Measurements from ENCODE around the gene SINHCAF. TPM values are rescaled to one million over a fixed set of nuclear protein-coding genes. Genes with fewer than 3 reads are reported as not detected.
"Not testable (repeated sequence)": the region's sequence is repeated elsewhere in the genome, so short reads cannot be mapped to it uniquely, and the experiment has no call there.

The SINHCAF gene
- polyA plus RNA-seq, 10 donors = 25.7 to 53.9 (median 35.7) TPM

- no peak for DNase-seq
Measured at GRCh38 chr12:31311634-31312258, 14.2 kb downstream of the SINHCAF start.

GRCh38 chr12:31310488-31310887 is 15.5 kb downstream of the SINHCAF start:
- DNase-seq = no peak

DNA sequence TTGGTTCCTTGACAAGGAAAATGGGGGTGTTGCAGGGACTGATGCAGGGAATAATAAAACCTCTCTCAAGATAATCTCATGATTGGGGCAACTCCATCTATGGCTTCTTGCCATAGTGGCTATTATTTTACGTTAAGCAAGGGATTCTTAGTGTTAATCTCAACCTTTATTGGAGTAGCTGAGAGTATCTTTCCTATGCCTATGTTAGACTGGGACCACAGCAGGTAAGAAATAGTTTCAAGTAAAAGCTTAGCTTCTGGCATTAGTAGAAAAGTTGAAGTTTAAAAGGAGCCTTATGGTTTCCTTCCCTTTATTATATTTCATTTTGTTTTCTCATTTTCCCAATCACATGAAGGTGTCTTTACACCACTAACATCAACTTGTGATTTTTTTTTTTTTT is 16.7 kb downstream of the SINHCAF start:
- no peak for DNase-seq

DNA sequence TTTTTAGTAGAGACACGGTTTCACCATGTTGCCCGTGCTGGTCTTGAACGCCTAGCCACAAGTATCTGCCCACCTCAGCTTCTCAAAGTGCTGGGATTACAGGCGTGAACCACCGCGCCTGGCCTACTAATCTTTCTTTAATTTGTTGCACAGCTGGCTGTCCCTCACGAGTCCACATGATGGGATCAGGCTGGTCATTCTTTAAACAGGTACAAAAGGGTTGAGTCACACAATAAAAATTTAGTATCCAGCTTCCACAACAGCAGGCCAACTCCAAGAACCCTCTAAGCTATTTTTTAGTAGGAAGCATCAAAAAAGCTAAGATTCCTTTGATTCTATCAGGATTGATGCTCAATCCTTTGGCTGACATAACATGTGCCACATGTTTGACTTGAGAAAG is 17.8 kb downstream of the SINHCAF start:
- no peak for DNase-seq

DNA sequence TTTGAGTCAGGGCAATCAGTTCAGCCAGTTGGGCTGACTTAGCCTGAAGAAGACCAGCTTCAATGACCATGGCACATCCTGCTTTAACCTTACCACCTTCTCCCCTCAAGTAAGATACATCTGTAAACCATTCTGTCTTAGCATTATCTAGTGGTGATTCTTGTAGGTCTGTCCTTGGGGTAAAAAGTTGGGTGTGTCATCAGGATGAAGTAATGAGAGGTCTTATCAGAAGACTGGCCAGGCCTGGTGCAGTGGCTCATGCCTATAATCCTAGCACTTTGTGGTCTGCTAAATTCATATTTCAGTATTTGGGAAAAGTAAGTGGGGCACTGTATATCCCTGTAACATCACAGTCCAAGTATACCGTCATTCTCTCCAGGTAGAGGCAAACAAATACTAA is 19.1 kb downstream of the SINHCAF start:
- no peak for DNase-seq

DNA sequence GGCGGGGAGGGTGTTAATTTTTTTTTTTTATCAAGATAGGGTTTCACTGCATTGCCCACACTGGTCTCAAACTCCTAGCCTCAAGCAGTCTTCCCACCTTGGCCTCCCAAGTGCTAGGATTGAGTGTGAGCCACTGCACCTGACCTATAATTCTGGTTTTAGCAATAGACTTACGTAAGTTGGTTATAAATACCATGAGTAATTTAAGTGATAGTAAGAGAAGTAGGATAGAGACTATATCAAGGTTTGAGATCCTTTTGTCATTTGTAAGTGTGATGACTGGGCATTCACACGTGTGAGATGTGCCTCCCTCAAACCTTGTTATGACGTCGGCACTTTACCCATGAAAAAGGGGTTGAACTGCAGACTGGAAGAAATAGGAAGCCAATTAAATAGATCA is 22.5 kb downstream of the SINHCAF start:
- no peak for DNase-seq

GRCh38 chr12:31301311-31301710 is 24.6 kb downstream of the SINHCAF start:
- no peak for DNase-seq

DNA sequence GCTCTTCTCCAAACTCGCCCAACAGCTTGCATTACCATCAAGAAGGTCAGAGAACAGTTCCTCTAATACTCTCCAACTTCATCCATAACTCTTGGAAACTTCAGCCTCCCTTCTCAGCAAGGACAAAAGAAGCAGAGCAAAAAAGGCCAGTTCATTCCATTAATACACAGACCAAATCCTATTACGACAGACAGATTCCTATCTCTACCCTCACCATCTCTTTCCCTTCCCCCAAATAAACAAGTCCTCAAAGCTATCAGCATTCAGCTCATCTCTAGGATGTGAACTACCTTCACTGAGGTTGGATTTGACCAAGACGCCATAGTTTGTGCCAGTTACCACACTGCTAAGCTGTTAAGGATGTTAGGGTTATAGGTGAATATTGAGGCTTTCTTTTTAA is 25.2 kb downstream of the SINHCAF start:
- no peak for DNase-seq

DNA sequence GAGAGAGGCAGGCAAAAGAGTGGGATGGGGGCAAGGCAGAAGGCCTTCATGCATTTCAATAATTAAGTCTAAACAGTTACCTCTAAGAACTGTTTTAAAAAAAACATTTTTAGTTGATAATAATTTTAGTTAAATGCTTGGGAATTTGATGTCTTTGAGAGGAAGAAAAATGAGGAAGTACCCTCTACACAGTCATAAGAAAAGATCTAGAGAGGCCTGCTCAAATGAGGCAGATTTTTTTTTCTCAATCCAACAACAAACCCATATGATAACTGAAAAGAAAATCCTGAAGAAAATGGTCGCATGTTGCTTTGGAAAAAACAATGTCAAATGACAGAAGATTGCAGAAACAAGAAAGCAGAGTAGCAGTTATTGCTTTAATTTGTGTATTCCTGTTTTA is 25.6 kb downstream of the SINHCAF start:
- no peak for DNase-seq

GRCh38 chr12:31298922-31299321 is 27.0 kb downstream of the SINHCAF start:
- DNase-seq = no peak

GRCh38 chr12:31298515-31298910 is 27.4 kb downstream of the SINHCAF start:
- no peak for DNase-seq

DNA sequence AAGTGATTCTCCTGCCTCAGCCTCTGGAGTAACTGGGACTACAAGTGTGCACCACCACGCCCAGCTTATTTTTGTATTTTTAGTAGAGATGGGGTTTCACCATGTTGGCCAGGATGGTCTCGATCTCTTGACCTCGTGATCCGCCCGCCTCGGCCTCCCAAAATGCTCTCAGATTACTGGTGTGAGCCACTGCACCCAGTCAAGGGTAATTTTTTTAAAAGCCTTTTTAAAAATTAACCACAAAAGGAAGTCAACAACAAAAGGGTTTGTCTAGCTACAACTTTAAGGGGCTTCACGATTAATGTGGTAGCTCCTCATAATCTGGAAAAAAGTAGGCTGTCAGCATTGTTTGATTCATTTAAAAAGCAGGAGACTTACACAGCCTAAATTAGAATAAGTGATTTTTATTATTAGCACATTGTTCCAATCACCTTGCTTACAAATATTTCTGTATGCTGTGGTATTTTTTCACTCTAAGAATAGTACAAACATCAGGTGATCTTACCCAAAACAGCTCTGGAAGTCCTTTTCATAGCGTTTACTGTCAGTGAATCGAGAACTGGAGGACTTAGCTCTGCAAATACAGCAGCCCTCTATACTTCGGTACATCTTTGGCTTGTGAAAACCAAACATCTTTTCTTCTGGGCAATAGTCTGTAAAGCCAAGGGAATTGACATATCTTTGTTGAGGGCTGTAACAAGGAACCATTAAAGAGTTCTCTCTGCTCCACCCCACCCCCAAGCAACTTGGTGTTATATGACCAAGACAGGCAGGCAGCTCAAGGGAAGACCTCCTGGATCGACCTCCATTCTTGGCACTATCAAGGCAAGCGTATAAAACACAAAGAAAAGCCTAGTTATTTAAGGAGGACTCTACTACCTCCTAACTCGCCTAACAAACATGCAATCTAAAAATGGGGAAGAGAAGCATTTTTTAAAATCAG is 28.1 kb downstream of the SINHCAF start:
- DNase-seq = no peak

DNA sequence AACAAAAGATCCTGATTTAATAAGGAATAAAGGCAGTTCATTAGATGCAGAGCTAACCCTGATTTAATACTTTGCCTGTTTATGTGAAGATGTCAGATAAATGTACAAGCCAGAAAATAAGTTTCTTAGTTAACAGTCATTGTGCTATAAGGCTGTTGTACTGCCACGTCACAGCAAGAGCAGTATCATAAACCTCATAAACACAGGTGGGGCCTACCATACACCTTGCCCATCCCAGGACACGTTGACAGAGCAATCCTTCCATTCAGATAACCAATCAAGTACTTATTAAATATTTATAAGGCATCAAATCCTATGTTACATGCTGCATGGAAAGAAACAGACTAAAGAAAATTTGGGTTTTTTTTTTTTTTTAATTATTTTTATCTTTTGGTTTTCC is 36.5 kb downstream of the SINHCAF start:
- DNase-seq = no peak

- DNase-seq = no peak
Measured at GRCh38 chr12:31288381-31288780, 37.6 kb downstream of the SINHCAF start.

DNA sequence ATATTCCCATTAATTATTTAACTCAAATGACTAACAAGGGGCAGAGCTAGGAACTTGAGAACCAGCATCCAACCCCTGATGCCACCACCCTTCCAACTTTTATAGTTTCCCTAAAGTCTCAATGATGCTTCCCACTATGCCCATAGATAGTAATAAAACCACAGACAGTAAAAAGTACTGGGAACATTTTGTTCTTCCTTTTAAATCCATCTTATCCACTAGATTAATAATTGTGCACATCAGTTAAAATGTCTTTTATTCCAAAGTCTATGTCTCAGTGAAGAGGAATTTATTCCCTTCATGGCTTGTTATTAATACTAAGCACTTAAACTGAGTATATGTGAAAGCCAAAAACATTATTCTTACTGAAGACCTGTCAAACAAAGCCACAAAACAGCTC is 45.8 kb downstream of the SINHCAF start:
- no peak for DNase-seq

GRCh38 chr12:31279390-31279924 is 46.5 kb downstream of the SINHCAF start:
- no peak for DNase-seq

- no peak for DNase-seq
Measured at GRCh38 chr12:31278832-31279231, 47.1 kb downstream of the SINHCAF start.

- DNase-seq = no peak
Measured at GRCh38 chr12:31278424-31278823, 47.5 kb downstream of the SINHCAF start.

- DNase-seq = no peak
Measured at GRCh38 chr12:31277081-31277480, 48.9 kb downstream of the SINHCAF start.

GRCh38 chr12:31275491-31275890 is 50.5 kb downstream of the SINHCAF start:
- DNase-seq = no peak

DNA sequence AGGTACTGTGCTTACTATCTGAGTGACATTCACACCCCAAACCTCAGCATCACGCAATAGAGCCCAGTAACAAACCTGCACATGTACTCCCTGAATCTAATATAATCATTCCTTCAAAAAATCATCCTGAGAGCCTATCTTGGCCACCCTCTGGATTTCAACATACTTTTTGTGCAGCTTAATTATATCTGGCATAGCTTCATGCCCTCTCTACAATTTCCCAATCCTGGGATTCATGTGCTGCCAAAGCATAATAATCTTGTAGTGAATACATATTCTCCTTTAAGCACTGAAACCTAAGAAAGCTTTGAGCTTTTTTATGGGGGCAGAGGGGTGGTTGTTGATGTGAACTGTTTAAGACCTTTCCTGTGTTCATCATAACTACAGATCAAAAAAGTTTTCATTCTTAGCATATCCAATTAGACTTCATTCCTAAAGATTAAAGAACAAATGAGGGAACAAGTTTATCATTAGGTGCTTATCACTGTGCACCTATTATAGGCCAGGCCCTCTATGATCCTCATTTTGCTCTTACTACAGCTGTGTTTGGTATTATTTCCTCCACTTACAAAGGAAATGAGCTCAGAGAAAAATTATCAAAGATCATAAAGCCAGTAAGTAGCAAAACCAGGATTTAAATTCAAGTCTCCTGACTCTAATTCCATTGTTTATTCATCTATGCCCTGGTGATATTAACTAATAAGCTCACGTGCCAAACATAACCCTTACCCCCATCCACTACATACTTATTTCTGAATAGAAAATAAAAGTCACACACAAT is 51.2 kb downstream of the SINHCAF start:
- no peak for DNase-seq

GRCh38 chr12:31273794-31274193 is 52.2 kb downstream of the SINHCAF start:
- not testable (repeated sequence) for DNase-seq
